ENCODE measurements around the gene USP47. TPM values are rescaled to one million over a fixed set of nuclear protein-coding genes. Genes with fewer than 3 reads are reported as not detected.

Gene USP47
- total RNA-seq, 1 donor: 72.7 TPM

Other genes with a start within 250 kb of the USP47 start
- gene GALNT18, start 220.0 kb upstream of the USP47 start, total RNA-seq: 3.2 and 4.7 TPM in 2 replicates
- 52.2 and 72.4 TPM in 2 replicates for gene DKK3, start 166.7 kb downstream of the USP47 start, total RNA-seq